IPS-18c (cell line): Measurements from ENCODE around the gene C1QTNF12.

ENCODE experiments used
- H3K4me3 ChIP-seq: 2 replicates; pipeline ENCODE4 v1.7.0; 2013; ENCODE audit warnings: low read depth, mild to moderate bottlenecking, low read length, moderate library complexity; ENCODE audit not compliant: insufficient read depth
- H3K9me3 ChIP-seq: one replicate; pipeline ENCODE4 v1.6.1; 2013; ENCODE audit warnings: mild to moderate bottlenecking, low read length, moderate library complexity; ENCODE audit not compliant: control insufficient read depth, insufficient read depth

Gene C1QTNF12

DNA sequence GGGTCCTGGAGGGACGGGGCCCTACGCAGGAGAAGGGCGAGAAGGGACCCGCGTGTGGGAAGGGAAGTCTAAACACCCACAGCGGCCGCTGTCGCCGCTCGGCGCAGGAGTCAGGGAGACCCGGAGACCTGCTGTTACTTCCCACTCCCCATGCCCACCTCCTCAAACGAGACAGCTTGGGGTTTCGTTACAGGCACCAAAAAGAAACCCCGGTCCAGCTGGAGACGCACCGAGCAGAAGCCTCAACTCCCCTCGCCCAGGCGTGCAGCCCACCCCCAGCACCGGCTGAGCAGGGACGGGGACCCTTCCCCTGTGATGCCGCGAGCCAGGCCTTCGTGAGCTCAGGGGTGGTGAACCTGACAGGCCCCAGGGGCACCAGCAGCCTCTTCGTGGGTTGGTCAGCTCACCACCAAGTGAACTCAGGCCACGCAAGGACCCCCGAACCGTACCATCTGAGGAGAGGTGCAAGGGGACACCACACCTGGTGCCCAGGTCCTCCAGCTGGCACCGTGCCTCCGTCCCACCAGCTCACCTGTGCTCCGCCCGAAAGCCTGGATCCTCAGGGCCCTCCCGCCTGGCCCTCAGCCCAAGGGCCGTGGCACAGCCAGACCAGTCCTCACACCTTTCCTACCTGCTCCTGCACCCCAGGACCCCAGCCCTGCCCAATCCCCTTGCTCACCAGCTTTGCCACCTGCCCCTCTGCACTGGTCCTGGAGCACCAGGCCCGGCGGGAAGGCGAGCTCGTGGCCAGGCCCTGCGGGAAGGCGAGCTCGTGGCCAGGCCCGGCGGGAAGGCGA lies 19.8 kb downstream of the C1QTNF12 start:
- Histone ChIP-seq H3K4me3 (no peak overlapping the region), H3K9me3 (no peaks in the 10 kb centered on the region)

GRCh38 chr1:1225913-1226312 lies 20.6 kb downstream of the C1QTNF12 start:
- H3K4me3 ChIP-seq, result no peak overlapping the region
- no peaks in the 10 kb centered on the region for H3K9me3 ChIP-seq

- no peak overlapping the region for H3K4me3 ChIP-seq
- no peaks in the 10 kb centered on the region for H3K9me3 ChIP-seq
Measured at GRCh38 chr1:1225238-1225845, 21.2 kb downstream of the C1QTNF12 start.

DNA sequence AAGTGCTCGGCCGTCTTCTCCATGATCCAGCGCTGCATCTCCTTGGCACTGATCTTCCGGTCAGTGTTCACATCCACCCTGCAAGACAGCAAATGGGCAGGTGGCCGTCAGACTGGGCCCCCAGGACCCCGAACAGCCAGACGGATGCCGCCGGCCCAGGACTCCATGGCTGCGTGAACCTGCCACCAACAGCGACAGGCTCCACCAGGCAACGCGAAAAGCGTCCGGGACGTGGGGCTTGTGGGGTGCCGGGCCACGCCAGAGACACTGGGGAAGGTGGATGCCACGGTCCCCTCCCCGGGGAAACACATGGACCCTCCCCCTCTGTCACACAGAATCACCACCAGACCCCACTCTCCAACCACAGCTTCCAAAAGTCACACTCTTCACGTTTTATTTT lies 22.6 kb downstream of the C1QTNF12 start:
- Histone ChIP-seq H3K4me3 (no peak overlapping the region), H3K9me3 (no peaks in the 10 kb centered on the region)

DNA sequence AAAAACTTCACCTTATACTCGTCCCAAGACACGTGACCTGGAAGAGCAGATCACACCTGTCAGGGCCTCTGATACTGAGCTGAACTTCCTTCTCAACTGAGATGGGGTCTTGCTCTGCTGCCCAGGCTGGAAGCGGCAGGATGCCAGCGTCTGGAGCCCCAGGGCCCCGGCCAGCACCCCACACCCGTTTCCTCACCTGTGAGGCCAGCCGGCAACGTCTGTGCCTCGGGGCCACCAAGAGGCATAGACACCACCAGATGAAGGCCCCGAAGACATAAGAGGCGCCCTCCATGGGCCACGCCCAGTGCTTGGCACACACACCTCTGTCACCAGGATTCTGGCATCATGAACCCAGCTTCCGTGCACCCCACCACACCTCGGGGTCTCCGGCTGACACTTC lies 23.2 kb downstream of the C1QTNF12 start:
- Histone ChIP-seq H3K9me3 (no peaks in the 10 kb centered on the region), H3K4me3 (no peak overlapping the region)

DNA sequence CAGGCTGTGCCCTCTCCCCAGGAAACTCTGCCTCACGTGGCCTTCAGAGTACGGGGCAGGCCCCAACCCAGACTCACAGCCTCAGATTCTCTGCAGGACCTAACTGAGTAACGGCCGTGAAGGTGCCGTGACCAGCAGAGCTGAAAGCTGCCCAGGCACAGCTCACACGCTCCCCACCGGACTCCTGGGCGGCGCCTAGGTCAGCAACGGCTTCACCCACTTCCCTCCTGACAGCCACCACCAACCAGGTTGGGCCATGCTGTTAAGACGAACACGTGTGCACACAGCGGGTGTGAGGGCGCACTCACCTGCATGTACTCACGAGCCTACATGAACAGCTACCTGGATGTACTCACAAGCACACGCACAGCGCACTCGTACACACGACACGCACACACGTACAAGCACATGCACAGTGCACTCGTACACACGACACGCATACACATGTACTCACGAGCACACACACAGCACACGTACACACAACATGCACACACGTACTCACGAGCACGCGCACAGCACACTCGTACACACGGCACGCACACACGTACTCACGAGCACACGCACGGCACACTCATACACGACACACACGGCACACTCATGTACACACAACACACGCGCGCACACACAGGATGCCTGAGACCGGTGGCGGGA lies 23.8 kb downstream of the C1QTNF12 start:
- Histone ChIP-seq H3K9me3 (no peaks in the 10 kb centered on the region), H3K4me3 (no peak overlapping the region)

DNA sequence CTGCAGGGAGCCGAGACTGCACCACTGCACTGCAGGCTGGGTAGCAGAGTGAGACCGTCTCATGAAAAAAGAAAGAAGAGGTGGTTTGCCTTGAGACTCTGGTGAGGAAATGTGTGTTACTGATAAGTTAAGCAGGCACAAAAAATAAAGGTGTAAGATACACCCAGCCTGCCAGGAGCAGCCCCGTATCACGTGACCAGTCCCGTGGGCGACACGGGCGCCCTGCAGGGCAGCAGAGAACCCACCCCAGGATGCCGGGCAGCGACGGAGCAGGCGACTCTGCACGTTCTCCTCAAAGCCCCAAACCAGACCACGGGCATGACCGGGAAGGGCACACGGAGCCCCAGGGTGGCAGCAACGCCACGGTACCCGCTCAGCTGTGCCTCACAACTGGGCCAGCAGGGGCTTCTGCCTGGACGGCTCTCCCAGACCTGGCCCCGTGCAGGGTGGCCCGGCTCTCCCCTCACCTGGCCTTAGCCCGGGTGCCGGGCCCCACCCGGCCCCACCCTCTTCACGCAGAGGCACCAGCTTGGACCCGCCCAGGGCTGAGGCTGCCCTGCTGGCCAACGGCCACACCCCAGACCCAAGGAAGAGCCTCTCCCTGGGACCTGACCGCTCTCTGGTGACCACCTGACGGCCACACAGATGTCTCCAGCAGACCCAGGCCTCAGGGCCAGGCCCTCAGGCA lies 24.5 kb downstream of the C1QTNF12 start:
- H3K4me3 ChIP-seq, result no peak overlapping the region
- no peaks in the 10 kb centered on the region for H3K9me3 ChIP-seq

GRCh38 chr1:1220197-1220596 lies 26.3 kb downstream of the C1QTNF12 start:
- no peaks in the 10 kb centered on the region for H3K9me3 ChIP-seq
- H3K4me3 ChIP-seq, result no peak overlapping the region

DNA sequence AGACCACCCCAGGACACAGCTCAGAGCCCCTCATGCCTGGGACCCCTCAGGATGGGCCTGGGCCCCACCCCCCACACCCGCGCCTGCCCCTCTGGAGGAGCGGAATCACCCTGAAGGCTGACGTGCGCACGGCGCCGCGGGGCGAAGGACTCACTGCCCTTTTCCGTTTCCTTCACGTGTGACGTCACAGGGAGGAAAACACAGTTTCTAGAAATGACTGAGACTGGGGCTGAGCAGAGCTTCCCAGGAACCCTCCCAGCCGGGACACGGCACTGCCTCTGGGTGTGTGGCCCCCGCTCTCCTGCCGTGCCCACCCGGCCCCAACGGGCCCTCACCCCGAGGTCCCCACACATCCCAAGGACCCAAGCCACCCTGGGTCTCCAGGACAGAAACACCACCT lies 27.2 kb downstream of the C1QTNF12 start:
- H3K9me3 ChIP-seq, result no peaks in the 10 kb centered on the region

DNA sequence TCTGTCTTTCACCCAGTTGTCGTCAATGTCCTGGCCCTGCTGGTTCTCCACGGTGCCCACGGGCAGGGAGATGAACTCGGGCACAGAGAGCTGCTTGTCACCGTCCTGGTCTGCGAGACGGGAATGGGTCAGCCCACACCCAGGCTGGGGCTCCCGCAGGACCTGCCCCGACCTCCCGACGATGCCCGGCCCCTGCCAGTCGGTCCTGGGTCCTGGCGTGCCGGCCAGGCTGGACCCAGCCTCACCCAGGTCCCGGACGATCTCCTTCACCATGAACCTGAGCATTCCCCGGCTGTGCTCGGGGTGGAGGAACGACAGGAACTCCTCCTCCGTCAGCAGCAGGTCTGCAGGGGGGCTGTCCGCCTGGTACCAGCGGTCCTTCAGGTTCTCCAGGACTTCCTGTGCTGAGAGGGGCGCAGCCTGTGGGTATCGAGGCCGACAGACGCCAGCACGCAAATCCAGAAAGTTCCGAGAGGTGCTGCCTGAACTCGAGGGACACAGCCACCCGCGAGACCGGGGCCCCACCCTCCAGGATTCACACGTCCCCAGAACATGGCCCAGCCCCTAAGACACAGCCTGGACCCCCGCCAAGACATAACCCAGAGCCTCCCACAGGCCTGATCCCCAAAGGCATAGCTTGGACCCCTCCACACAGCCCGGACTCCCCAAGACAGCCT lies 27.9 kb downstream of the C1QTNF12 start:
- H3K9me3 ChIP-seq, result no peaks in the 10 kb centered on the region
- no peak overlapping the region for H3K4me3 ChIP-seq

More for the DNA sequence above, 27.2 kb downstream of the C1QTNF12 start:
- no peak overlapping the region for H3K4me3 ChIP-seq

DNA sequence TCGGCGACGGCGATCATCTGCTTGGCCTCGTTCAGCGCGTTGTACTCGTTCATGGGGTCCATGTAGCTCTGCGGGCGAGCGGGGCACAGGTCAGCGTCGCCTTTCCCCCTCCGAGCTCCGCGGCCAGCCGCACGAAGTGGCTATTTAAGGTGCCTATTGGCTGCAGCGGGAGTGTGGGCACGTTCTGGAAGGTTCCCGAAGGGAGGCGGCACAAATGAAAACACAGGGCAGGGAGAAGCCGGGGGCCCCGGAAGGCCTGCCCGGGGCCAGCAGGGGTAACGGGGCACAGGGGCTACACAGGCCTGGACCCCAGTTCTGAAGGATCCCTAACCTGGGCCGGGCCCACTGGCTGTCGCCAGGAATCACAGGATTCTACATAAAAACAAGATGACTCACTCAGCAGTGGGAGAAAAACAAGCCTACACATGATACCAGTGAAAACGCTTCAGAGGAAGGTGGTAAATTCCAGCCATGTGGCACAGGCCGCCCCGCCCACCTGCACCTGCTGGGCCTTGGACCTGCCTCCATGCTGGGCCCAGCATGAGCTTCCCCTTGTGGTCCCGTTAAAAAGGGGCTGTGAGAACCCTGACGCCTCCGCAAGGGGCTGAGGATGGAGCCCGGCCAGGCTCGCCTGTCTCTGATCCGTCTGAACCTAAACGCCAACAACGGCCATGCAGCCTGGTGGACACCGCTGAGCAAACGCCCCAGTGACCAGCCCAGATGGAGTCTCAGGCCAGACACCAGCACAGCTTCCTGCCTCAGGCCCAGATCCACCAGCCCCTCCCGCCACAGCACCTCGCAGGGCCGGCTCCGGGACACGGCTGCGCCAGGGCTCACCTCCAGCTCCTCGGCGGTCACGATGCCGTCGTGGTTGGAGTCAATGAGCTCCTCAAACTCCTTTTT lies 28.6 kb downstream of the C1QTNF12 start:
- H3K9me3 ChIP-seq, result no peaks in the 10 kb centered on the region
- no peak overlapping the region for H3K4me3 ChIP-seq

GRCh38 chr1:1216770-1217620 lies 29.5 kb downstream of the C1QTNF12 start:
- H3K4me3 ChIP-seq, result no peak overlapping the region
- no peaks in the 10 kb centered on the region for H3K9me3 ChIP-seq

DNA sequence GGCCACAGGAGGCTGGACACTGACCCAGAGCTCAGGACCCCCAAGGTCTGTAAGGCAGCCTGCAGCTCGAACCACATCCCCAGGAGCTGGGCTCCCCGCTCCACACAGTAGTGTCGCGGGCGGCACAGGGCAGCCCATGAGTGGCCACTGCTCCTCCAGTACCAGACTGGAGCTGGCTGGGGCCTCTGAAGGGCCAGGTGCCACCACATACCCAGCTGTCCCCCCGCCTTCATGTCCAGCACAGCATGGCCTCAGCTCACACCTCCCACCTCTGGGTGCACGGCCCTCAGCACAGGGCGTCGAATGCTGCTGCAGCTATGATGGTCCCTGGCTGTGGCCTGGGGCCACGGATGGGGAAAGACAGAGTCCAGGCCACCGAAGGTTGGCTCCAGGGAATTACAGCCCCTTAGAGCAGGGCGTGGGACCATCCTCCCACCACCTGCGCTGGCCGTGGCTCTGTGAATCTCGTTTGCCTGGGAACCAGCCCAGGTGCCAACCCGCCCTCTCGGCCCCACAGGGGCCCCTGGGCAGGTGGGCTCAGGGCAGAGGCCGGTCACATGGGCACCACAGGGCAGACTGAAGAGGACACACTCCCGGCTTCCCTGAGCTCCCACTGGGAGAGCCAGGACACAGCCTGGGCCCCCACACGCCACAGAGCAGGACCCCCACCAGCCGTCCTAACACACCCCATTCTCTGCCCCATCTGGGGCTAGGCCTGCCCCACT lies 30.5 kb downstream of the C1QTNF12 start:
- no peaks in the 10 kb centered on the region for H3K9me3 ChIP-seq

GRCh38 chr1:1215080-1215676 lies 31.3 kb downstream of the C1QTNF12 start:
- Histone ChIP-seq H3K9me3 (no peaks in the 10 kb centered on the region), H3K4me3 (no peak overlapping the region)

More for the DNA sequence above, 30.5 kb downstream of the C1QTNF12 start:
- H3K4me3 ChIP-seq, result no peak overlapping the region
